Measurements from ENCODE around the gene USP31.

- TF ChIP-seq CTCF (IDR thresholded peaks at IDR 0.05) (no peak), POLR2A (IDR thresholded peaks at IDR 0.05) (no peak)
These were observed 10.8 kb upstream of the USP31 start for GRCh38 chr16:23160082-23160481.
